Skeletal muscle tissue (tissue), 4 donors: ENCODE results near the gene PIK3R1. TPM values are rescaled to one million over a fixed set of nuclear protein-coding genes. Genes with fewer than 3 reads are reported as not detected.

Experiments used
- H3K27ac ChIP-seq: one replicate; pipeline ENCODE4 v1.7.0; 2013; ENCODE audit warnings: mild to moderate bottlenecking, low read depth, low read length, inconsistent platforms
- H3K27me3 ChIP-seq, 3 donors: one replicate each; pipeline ENCODE4 v1.7.0; 2013; ENCODE audit warnings: low read length in 3 of 3; ENCODE audit not compliant: control insufficient read depth in 3 of 3, insufficient read depth in 3 of 3
- H3K36me3 ChIP-seq, 3 donors: one replicate each; pipeline ENCODE4 v1.7.0; 2013; ENCODE audit warnings: low read length in 3 of 3; ENCODE audit not compliant: control insufficient read depth in 3 of 3, insufficient read depth in 3 of 3
- H3K4me1 ChIP-seq, 3 donors: one replicate each; pipeline ENCODE4 v1.7.0; 2013; ENCODE audit warnings: low read length in 3 of 3, mild to moderate bottlenecking in 3 of 3; ENCODE audit not compliant: control insufficient read depth in 3 of 3, insufficient read depth in 3 of 3
- H3K4me3 ChIP-seq, 3 donors: one replicate each; pipeline ENCODE4 v1.7.0; 2013; ENCODE audit warnings: low read length in 3 of 3
- H3K9ac ChIP-seq, 3 donors: one replicate each; pipeline ENCODE4 v1.7.0; 2013; ENCODE audit warnings: low read length in 3 of 3, mild to moderate bottlenecking in 3 of 3, moderate library complexity in 2 of 3, low read depth in 1 of 3
- H3K9me3 ChIP-seq, 3 donors: one replicate each; pipeline ENCODE4 v1.7.0; 2013; ENCODE audit warnings: low read length in 3 of 3; ENCODE audit not compliant: control insufficient read depth in 3 of 3
- total RNA-seq: library from RNA; depleted of rRNA; stranded (reverse); fragments of >200 nt; gene quantifications from one replicate; pipeline ENCODE4 v1.2.3, GENCODE V29; 2014
- donor health status: Osteomylitis.

Gene PIK3R1
- total RNA-seq, 1 donor from 2014 or later, result 33.4 TPM

DNA sequence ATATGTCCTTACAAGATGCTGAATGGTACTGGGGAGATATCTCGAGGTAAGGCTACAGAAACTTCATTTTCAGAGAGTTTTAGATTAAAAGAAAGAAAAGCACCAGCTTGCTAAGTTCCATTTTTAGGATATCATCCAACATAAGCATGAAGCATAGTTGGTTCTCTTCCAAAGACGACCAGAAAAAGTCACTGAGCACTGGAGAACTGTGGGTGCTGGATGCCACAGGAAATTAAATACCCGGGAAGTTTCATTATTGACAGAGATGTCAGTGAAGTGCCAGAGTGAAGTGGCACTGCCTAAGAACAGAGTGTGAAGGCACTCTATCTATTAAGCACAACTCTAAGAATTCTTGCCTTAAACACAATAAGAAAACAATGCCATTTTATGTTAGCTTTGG, 76.8 kb downstream of the PIK3R1 start:
- Histone ChIP-seq H3K4me3 (peak overlapping the region; percentile 23 to 85 (median 34)), H3K36me3 (peaks cover 28 to 38% (median 37%) of the 10 kb centered on the region in 3 donors), H3K9me3 (no peaks in the 10 kb centered on the region), H3K27ac (no peak overlapping the region), H3K27me3 (no peaks in the 10 kb centered on the region), H3K4me1 (peaks cover 10 to 26% (median 24%) of the 10 kb centered on the region in 3 donors), H3K9ac (peak overlapping the region in 1 of 3 donors; percentile 91)

DNA sequence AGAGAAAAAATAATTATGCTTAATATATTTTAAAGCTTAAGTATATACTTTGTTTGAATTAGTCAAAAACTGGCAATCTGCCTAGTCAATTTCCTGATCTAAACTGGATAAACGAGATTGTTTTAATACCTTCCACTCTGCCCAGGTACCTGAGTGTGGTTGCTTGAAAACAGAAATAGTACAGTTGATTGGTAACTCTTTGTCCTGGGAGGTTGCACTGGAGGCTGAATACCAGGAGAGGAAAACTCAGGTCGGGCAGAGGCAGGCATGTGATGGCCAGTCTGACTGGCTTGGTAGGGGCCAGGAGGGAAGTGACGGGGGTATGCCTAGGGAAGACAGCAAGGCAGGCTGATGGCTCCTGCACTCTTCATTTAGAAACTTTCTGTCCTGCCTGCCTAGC, 80.2 kb downstream of the PIK3R1 start:
- H3K9me3 ChIP-seq, result no peaks in the 10 kb centered on the region
- no peak overlapping the region for H3K9ac ChIP-seq
- no peak overlapping the region for H3K4me3 ChIP-seq
- no peak overlapping the region for H3K27ac ChIP-seq
- peaks cover 36 to 57% (median 48%) of the 10 kb centered on the region in 3 donors for H3K36me3 ChIP-seq
- no peaks in the 10 kb centered on the region for H3K27me3 ChIP-seq
- H3K4me1 ChIP-seq, result peaks cover 0 to 13% (median 7%) of the 10 kb centered on the region in 3 donors

DNA sequence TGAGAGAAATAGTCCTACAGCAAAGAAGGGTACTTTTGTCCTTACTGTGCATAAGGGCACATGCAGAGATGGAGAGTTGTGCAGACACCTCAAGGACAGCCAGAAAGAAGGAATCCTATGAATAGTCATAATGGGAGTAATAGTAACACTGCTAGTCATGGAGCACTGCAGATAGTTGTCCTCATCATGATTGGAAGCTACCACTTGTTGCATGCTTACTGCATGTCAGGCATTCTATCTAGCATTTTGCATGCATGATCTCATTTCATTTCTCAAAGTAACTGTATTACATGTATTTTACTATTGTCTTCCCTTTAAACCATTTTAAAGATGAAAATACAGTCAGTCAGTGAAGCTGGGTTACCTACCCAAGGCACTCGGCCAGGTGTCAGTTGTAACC, 81.3 kb downstream of the PIK3R1 start:
- Histone ChIP-seq H3K4me1 (peaks cover 0 to 7% (median 7%) of the 10 kb centered on the region in 3 donors), H3K36me3 (peaks cover 36 to 57% (median 48%) of the 10 kb centered on the region in 3 donors), H3K4me3 (no peak overlapping the region), H3K27me3 (no peaks in the 10 kb centered on the region), H3K9me3 (no peaks in the 10 kb centered on the region), H3K27ac (no peak overlapping the region), H3K9ac (no peak overlapping the region)

DNA sequence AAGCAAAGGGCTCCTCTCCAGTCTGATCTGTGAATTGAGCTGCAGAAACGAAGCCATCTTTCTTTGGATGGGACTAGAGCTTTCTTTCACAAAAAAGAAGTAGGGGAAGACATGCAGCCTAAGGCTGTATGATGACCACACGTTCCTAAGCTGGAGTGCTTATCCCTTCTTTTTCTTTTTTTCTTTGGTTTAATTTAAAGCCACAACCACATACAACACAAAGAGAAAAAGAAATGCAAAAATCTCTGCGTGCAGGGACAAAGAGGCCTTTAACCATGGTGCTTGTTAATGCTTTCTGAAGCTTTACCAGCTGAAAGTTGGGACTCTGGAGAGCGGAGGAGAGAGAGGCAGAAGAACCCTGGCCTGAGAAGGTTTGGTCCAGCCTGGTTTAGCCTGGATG, 82.1 kb downstream of the PIK3R1 start:
- no peaks in the 10 kb centered on the region for H3K27me3 ChIP-seq
- H3K27ac ChIP-seq, result no peak overlapping the region
- H3K4me3 ChIP-seq, result no peak overlapping the region
- H3K36me3 ChIP-seq, result peaks cover 36 to 59% (median 48%) of the 10 kb centered on the region in 3 donors
- no peaks in the 10 kb centered on the region for H3K9me3 ChIP-seq
- H3K9ac ChIP-seq, result no peak overlapping the region
- H3K4me1 ChIP-seq, result peaks cover 0 to 3% (median under 1%) of the 10 kb centered on the region in 3 donors

DNA sequence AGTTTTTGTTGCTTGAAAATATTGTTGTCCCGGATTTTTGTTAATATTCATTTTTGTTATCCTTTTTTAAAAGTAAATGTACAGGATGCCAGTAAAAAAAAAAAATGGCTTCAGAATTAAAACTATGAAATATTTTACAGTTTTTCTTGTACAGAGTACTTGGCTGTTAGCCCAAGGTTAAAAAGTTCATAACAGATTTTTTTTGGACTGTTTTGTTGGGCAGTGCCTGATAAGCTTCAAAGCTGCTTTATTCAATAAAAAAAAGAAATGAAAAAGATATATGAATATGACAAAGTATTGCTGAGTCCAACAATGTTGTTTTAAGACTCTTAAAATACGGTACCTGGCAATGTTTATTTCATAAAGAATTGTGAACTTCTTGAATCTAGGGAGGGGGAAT, 82.9 kb downstream of the PIK3R1 start:
- peaks cover 33 to 55% (median 45%) of the 10 kb centered on the region in 3 donors for H3K36me3 ChIP-seq
- no peaks in the 10 kb centered on the region for H3K27me3 ChIP-seq

DNA sequence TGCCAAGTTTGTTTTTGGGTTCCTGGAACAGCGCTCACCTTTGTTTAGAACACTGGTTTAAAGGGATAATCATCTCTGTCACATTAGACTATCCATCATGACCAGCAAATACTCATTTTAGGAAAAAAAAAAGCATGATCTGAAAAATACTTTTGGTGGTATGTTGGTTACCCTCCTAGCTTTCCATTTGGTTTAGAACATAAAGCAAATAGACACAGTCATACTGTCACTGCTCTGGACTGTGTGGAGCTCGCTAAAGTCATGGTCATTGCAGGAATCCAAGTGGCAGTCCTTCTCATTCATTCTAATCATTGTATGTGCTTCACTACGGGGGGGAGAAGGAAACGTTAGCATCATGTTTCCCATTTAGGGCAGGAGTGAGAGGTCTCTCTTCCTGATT, 83.5 kb downstream of the PIK3R1 start:
- Histone ChIP-seq H3K9ac (no peak overlapping the region), H3K27me3 (no peaks in the 10 kb centered on the region), H3K4me3 (no peak overlapping the region), H3K36me3 (peaks cover 33 to 50% (median 39%) of the 10 kb centered on the region in 3 donors), H3K27ac (no peak overlapping the region), H3K9me3 (no peaks in the 10 kb centered on the region), H3K4me1 (no peaks in the 10 kb centered on the region)

More for the DNA sequence above, 82.9 kb downstream of the PIK3R1 start:
- Histone ChIP-seq H3K9ac (no peak overlapping the region), H3K4me1 (no peaks in the 10 kb centered on the region), H3K4me3 (no peak overlapping the region), H3K27ac (no peak overlapping the region), H3K9me3 (no peaks in the 10 kb centered on the region)

DNA sequence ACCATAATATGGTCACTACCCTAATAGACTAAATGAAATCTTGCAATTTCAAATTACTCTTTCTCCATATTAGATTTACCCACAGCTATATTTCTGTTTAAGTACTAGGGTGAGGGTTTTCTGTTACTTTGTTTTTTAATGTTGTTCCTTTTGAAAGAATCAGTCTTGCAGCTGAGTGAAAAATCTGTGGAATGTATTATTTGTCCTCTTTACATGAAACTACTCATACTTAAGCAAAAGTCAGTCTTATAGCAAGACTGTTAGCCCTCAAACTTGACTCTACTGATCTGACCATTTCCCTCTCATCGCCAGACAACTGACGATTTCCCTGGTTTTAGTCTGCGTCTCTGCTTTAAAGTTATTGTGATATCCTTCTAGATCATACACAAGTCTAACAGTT, 84.0 kb downstream of the PIK3R1 start:
- no peak overlapping the region for H3K27ac ChIP-seq
- H3K4me1 ChIP-seq, result no peaks in the 10 kb centered on the region
- peaks cover 29 to 46% (median 34%) of the 10 kb centered on the region in 3 donors for H3K36me3 ChIP-seq
- H3K27me3 ChIP-seq, result no peaks in the 10 kb centered on the region
- no peak overlapping the region for H3K9ac ChIP-seq
- no peaks in the 10 kb centered on the region for H3K9me3 ChIP-seq
- H3K4me3 ChIP-seq, result no peak overlapping the region

DNA sequence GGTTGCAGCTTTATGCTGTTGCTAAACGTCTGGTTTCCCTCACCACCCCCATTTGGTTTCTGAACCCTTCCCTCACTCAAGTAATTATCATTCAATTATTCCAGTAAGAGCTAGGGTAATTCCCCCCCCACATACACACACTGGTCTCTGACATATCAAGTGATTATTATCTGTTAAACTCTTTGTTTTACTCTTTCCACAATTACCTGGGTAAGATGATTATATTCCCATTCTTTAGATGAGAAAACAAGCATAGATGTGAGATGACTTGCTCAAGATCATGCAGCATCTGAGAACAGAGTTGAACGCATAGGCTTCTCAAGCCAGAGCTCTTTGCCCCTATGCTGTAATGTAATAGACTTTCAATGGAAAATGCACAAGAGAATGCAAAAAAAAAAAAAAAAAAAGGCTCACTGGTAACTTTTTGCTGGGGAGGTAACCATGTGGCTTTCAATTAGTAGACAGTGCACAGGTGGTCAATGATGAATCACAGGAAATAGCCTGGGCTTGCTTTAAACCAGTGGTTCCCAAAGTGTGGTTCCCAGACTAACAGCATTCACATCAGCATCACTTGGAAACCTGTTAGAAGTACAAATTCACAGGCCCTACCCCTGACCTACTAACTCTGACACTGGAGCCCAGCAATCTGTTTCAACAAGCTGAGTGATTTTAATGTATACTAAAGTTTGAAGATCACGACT, 87.6 kb downstream of the PIK3R1 start:
- peaks cover 1 to 15% (median 2%) of the 10 kb centered on the region in 3 donors for H3K36me3 ChIP-seq
- no peak overlapping the region for H3K4me3 ChIP-seq
- H3K9ac ChIP-seq, result no peak overlapping the region
- H3K4me1 ChIP-seq, result no peaks in the 10 kb centered on the region
- no peak overlapping the region for H3K27ac ChIP-seq
- H3K9me3 ChIP-seq, result no peaks in the 10 kb centered on the region
- no peaks in the 10 kb centered on the region for H3K27me3 ChIP-seq

DNA sequence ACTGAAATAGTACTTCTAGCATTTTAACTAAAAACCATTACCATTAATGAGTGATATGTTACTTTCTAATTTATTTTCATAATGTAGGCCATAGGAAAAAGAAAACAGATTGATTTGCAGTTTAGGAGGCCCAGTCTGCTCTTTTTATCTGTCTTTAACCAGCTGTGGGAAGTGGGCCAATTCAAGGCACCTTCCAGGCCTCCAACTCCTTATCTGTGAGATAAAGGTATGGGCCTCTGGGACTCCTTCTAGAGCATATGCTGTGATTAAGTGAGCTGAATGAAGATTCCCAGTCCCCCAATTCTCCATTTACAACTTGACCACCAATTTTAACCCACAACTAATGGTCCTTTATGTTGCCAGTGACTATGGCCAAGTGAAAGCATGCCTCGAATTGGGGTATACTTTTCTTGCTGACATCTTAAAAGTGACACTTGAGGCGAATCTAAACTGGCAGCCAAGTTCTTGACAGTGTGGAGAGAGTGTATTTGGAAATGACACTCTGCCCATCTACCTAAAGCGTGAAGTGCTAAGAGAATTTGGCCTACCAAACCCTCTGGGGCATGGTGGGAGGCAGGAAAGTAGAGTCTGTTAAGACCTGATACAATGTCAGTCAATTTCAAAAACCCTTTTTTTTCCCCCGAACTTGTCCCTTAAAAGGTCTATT, 88.3 kb downstream of the PIK3R1 start:
- no peak overlapping the region for H3K9ac ChIP-seq
- peaks cover 0 to 11% (median 2%) of the 10 kb centered on the region in 3 donors for H3K36me3 ChIP-seq
- no peaks in the 10 kb centered on the region for H3K9me3 ChIP-seq
- no peaks in the 10 kb centered on the region for H3K27me3 ChIP-seq
- H3K4me1 ChIP-seq, result no peaks in the 10 kb centered on the region
- no peak overlapping the region for H3K4me3 ChIP-seq
- no peak overlapping the region for H3K27ac ChIP-seq

DNA sequence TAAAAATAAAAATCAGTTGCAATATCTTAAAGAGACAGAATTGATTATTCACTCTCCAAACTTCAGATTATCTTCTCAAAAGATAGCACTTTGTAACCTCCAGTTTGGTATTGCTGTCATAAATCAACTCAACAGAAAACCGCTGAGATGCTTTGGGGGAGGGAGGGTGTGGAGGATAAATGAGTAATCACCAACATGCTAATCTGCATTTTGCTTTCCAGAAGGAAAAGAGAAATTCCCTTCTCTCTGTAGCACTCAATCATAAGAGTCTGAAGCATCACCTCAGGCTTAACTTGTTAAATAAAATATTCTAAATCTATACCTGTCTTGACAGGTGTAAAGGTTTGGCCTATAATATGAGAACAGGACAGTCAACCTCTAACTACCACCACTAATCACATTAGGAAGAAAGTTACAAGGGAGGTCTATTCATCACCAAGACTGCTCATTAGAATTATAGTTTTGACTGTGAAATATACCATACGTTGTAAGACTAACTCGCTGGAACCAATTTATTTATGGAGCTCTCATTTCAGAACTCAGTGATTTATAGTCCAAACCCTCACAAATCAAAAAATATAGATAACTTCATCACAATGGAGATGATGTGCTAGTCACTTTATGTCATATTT, 89.0 kb downstream of the PIK3R1 start:
- no peaks in the 10 kb centered on the region for H3K4me1 ChIP-seq
- H3K36me3 ChIP-seq, result peaks cover 0 to 7% (median 0%) of the 10 kb centered on the region in 3 donors
- no peak overlapping the region for H3K9ac ChIP-seq
- no peak overlapping the region for H3K27ac ChIP-seq
- no peaks in the 10 kb centered on the region for H3K9me3 ChIP-seq
- no peaks in the 10 kb centered on the region for H3K27me3 ChIP-seq
- no peak overlapping the region for H3K4me3 ChIP-seq
